Stimulated activated CD8-positive, alpha-beta memory T cell treated with anti-CD3 and anti-CD28 coated beads, Interleukin-15, amount 100 ng/mL, for 48 hours (primary cell): ENCODE measurements around the gene STAC3.

Experiments used
- DNase-seq, 2 donors: peaks; one replicate each; pipeline ENCODE4 v3.0.0-alpha.2; 2020; ENCODE audit warnings: low read depth in 2 of 2

The STAC3 gene

GRCh38 chr12:57223191-57224165 is 27.5 kb downstream of the STAC3 start:
- DNase-seq: no peak

GRCh38 chr12:57222286-57223190 is 28.4 kb downstream of the STAC3 start:
- DNase-seq: no peak

GRCh38 chr12:57221169-57221917 is 29.6 kb downstream of the STAC3 start:
- DNase-seq: no peak

GRCh38 chr12:57220770-57221168 is 30.2 kb downstream of the STAC3 start:
- DNase-seq: no peak

GRCh38 chr12:57219993-57220754 is 30.8 kb downstream of the STAC3 start:
- DNase-seq: no peak

GRCh38 chr12:57219205-57219992 is 31.6 kb downstream of the STAC3 start:
- DNase-seq: no peak

GRCh38 chr12:57218030-57218853 is 32.7 kb downstream of the STAC3 start:
- DNase-seq: no peak

- no peak for DNase-seq
Observed at GRCh38 chr12:57216921-57217879, 33.8 kb downstream of the STAC3 start.

- DNase-seq: no peak
Observed at GRCh38 chr12:57216014-57216911, 34.7 kb downstream of the STAC3 start, which contains the start of gene NXPH4. TSS of gene NXPH4 (plus strand) at chr12:57216794. CDS start at chr12:57216970, 176 bp downstream.

GRCh38 chr12:57215668-57216013 is 35.3 kb downstream of the STAC3 start:
- no peak for DNase-seq

- DNase-seq: no peak
Observed at GRCh38 chr12:57215065-57215464, 35.9 kb downstream of the STAC3 start.

- DNase-seq: peak in 1 of 2 donors; percentile 49
Observed at GRCh38 chr12:57214398-57214781, 36.6 kb downstream of the STAC3 start.

- DNase-seq: no peak
Observed at GRCh38 chr12:57213763-57214397, 37.1 kb downstream of the STAC3 start.

- peak; percentile 65 to 69 for DNase-seq
Observed at GRCh38 chr12:57213058-57213715, 37.8 kb downstream of the STAC3 start.

- DNase-seq: no peak
Observed at GRCh38 chr12:57212701-57213057, 38.3 kb downstream of the STAC3 start.
